Neural cell (in vitro differentiated cells): ENCODE results near the gene BST1. TPM values are rescaled to one million over a fixed set of nuclear protein-coding genes. Genes with fewer than 3 reads are reported as not detected.
A peak's percentile ranks its signal among the peaks of the same experiment; 100 is the strongest.

Experiments
- H2AFZ ChIP-seq: fragments of 200-600, 300-800 bp; sonication (generic), shearing (Covaris generic); 2 replicates; pipeline ENCODE4 v1.6.0; 2014; ENCODE audit warnings: low read depth, mild to moderate bottlenecking, antibody characterized with exemption, low read length, moderate library complexity
- H3F3A ChIP-seq: fragments of 200-600 bp; shearing (Covaris generic); 2 replicates; pipeline ENCODE4 v1.6.1; 2016; ENCODE audit warnings: mild to moderate bottlenecking, moderate library complexity, mixed read lengths, antibody characterized with exemption, low read length; ENCODE audit not compliant: insufficient read depth, poor library complexity, severe bottlenecking
- H3K27ac ChIP-seq: fragments of 200-600, 300-800 bp; sonication (generic), shearing (Covaris generic); 2 replicates; pipeline ENCODE4 v1.5.1; 2014; ENCODE audit warnings: mild to moderate bottlenecking, low read length, moderate library complexity
- H3K27me3 ChIP-seq: fragments of 300-800, 200-600 bp; sonication (generic), shearing (Covaris generic); 2 replicates; pipeline ENCODE4 v1.6.0; 2014; ENCODE audit warnings: mild to moderate bottlenecking, low read depth, low read length, moderate library complexity; ENCODE audit not compliant: insufficient read depth
- H3K36me3 ChIP-seq: fragments of 300-800, 200-600 bp; sonication (generic), shearing (Covaris generic); 2 replicates; pipeline ENCODE4 v1.5.1; 2014; ENCODE audit warnings: mild to moderate bottlenecking, antibody characterized with exemption, low read length, moderate library complexity; ENCODE audit not compliant: insufficient read depth
- H3K4me2 ChIP-seq: fragments of 300-800, 200-600 bp; sonication (generic), shearing (Covaris generic); 2 replicates; pipeline ENCODE4 v1.6.0; 2014; ENCODE audit warnings: mild to moderate bottlenecking, low read length
- H3K4me3 ChIP-seq: fragments of 300-800, 200-600 bp; sonication (generic), shearing (Covaris generic); 2 replicates; pipeline ENCODE4 v1.5.1; 2014; ENCODE audit warnings: mild to moderate bottlenecking, low read length, moderate library complexity
- H3K79me2 ChIP-seq: fragments of 200-600 bp; shearing (Covaris generic); replicated peaks from 2 replicates; pipeline ENCODE4 v1.6.0; 2014; ENCODE audit warnings: mild to moderate bottlenecking, low read length, moderate library complexity; ENCODE audit not compliant: insufficient read depth
- H3K9ac ChIP-seq: fragments of 300-800, 200-600 bp; sonication (generic), shearing (Covaris generic); 2 replicates; pipeline ENCODE4 v1.6.1; 2016; ENCODE audit warnings: mild to moderate bottlenecking, low read length, mixed read lengths
- H3K9me2 ChIP-seq: fragments of 200-600 bp; shearing (Covaris generic); 2 replicates; pipeline ENCODE4 v1.6.1; 2016; ENCODE audit warnings: mild to moderate bottlenecking, low read length, mixed read lengths; ENCODE audit not compliant: insufficient read depth
- H3K9me3 ChIP-seq: fragments of 200-600, 300-800 bp; sonication (generic), shearing (Covaris generic); 2 replicates; pipeline ENCODE4 v1.6.1; 2016; ENCODE audit warnings: mild to moderate bottlenecking, mixed run types, low read length, moderate library complexity, mixed read lengths
- H4K20me1 ChIP-seq: fragments of 200-600 bp; shearing (Covaris generic); 2 replicates; pipeline ENCODE4 v1.6.1; 2016; ENCODE audit warnings: mild to moderate bottlenecking, mixed run types; ENCODE audit not compliant: insufficient read depth
- EP300 ChIP-seq: fragments of 450-650 bp; conservative IDR thresholded peaks from 2 replicates; pipeline ENCODE4 v1.6.1; 2014; ENCODE audit warnings: antibody characterized with exemption, mild to moderate bottlenecking, moderate library complexity; ENCODE audit not compliant: poor library complexity, severe bottlenecking
- EZH2 ChIP-seq: fragments of 200-600, 300-800 bp; shearing (Covaris generic), sonication (generic); IDR thresholded peaks from 2 replicates; pipeline ENCODE4 v1.6.1; 2014; ENCODE audit warnings: antibody characterized with exemption, low read length, borderline replicate concordance, mild to moderate bottlenecking; ENCODE audit not compliant: insufficient read depth, poor library complexity, severe bottlenecking
- MXI1 ChIP-seq: fragments of 450-650 bp; conservative IDR thresholded peaks from 2 replicates; pipeline ENCODE4 v1.6.1; 2014; ENCODE audit warnings: antibody characterized with exemption, mild to moderate bottlenecking; ENCODE audit not compliant: poor library complexity, severe bottlenecking
- POLR2AphosphoS5 ChIP-seq: IDR thresholded peaks from 2 replicates; pipeline ENCODE4 v1.6.1; 2012
- RAD21 ChIP-seq: fragments of 450-650 bp; conservative IDR thresholded peaks from 2 replicates; pipeline ENCODE4 v1.6.1; 2014; ENCODE audit warnings: antibody characterized with exemption, mild to moderate bottlenecking, moderate library complexity
- SMC3 ChIP-seq: fragments of 450-650 bp; conservative IDR thresholded peaks from 2 replicates; pipeline ENCODE4 v1.6.1; 2014; ENCODE audit warnings: antibody characterized with exemption, mild to moderate bottlenecking, moderate library complexity; ENCODE audit not compliant: poor library complexity
- TAF1 ChIP-seq: IDR thresholded peaks from 2 replicates; pipeline ENCODE4 v1.6.1; 2012; ENCODE audit warnings: low read depth
- polyA plus RNA-seq: library from polyadenylated mRNA; depleted of rRNA; stranded (reverse); fragments of >200 nt; gene quantifications from 2 replicates; pipeline ENCODE4 v1.2.3, GENCODE V29; 2014
- TF ChIP-seq, protein P1 (sequence below): IDR thresholded peaks from 2 replicates; pipeline ENCODE4 v1.6.1; 2012; ENCODE audit warnings: borderline replicate concordance
- TF ChIP-seq, protein P2 (sequence below): fragments of 450-650 bp; IDR thresholded peaks from 2 replicates; pipeline ENCODE4 v1.5.1; 2014; ENCODE audit warnings: antibody characterized with exemption, mild to moderate bottlenecking, moderate library complexity; ENCODE audit not compliant: poor library complexity, severe bottlenecking

Gene BST1
- polyA plus RNA-seq, 1 donor from 2014 or later = 1.6 TPM

DNA sequence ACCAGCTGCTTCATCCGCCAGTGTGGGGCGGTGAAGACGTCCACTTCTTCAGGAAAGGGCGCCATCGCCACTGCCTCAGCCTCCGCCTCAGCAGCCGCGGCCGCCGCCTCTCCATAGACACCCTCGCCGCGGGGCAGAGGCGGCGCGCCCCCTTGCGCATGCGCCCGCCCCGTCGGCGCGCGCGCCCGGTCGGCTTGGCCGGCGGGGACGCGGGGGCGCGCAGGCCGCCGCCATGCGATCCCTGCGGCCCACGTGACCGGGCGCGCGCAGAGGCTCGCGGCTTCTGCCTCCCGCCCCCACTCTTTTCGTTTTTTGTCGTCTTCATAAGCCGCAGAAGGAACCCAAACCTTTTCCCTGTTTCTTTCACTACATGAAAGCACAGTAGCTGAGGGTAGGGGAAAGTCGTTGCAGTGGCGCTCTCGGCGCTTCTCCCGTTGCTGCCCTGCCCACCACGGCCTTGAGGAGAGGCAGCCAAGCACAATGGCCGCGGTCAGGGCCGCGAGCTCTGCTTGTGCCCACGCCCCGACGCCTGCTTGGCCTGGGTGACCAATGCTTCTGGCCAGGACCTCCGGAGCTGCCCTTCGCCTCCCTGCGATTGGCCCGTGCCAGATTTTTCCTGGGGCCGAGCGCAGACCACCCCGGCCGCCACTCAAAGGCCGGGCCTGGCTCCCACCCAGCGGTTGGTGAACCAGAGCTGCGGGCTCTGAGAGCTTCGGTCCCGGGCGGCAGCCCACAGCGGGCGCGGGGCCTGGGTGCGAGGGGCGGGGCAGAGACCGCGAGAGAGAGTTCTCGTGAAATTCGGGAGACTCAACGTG lies 47.4 kb upstream of the BST1 start, which contains the start of gene FBXL5:
TSS of gene FBXL5 (minus strand) at position 135 of the 815 bp plus-strand sequence. CDS start at position 65, 70 bp downstream.
- peak within 1 kb of the TSS; percentile 98 for H3K27ac ChIP-seq
- no peaks in the 10 kb centered on the region for H4K20me1 ChIP-seq
- H3F3A ChIP-seq = peaks cover 15% of the 10 kb centered on the region
- TF ChIP-seq EP300 (peak; percentile 18), SMC3 (no peak), MXI1 (peak; percentile 33), TAF1 (peak; percentile 65), RAD21 (peak; percentile 40), EZH2 (no peak), POLR2AphosphoS5 (peak; percentile 98)
- TF ChIP-seq, protein P1, sequence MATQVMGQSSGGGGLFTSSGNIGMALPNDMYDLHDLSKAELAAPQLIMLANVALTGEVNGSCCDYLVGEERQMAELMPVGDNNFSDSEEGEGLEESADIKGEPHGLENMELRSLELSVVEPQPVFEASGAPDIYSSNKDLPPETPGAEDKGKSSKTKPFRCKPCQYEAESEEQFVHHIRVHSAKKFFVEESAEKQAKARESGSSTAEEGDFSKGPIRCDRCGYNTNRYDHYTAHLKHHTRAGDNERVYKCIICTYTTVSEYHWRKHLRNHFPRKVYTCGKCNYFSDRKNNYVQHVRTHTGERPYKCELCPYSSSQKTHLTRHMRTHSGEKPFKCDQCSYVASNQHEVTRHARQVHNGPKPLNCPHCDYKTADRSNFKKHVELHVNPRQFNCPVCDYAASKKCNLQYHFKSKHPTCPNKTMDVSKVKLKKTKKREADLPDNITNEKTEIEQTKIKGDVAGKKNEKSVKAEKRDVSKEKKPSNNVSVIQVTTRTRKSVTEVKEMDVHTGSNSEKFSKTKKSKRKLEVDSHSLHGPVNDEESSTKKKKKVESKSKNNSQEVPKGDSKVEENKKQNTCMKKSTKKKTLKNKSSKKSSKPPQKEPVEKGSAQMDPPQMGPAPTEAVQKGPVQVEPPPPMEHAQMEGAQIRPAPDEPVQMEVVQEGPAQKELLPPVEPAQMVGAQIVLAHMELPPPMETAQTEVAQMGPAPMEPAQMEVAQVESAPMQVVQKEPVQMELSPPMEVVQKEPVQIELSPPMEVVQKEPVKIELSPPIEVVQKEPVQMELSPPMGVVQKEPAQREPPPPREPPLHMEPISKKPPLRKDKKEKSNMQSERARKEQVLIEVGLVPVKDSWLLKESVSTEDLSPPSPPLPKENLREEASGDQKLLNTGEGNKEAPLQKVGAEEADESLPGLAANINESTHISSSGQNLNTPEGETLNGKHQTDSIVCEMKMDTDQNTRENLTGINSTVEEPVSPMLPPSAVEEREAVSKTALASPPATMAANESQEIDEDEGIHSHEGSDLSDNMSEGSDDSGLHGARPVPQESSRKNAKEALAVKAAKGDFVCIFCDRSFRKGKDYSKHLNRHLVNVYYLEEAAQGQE = peak; percentile 61
- TF ChIP-seq, protein P2, sequence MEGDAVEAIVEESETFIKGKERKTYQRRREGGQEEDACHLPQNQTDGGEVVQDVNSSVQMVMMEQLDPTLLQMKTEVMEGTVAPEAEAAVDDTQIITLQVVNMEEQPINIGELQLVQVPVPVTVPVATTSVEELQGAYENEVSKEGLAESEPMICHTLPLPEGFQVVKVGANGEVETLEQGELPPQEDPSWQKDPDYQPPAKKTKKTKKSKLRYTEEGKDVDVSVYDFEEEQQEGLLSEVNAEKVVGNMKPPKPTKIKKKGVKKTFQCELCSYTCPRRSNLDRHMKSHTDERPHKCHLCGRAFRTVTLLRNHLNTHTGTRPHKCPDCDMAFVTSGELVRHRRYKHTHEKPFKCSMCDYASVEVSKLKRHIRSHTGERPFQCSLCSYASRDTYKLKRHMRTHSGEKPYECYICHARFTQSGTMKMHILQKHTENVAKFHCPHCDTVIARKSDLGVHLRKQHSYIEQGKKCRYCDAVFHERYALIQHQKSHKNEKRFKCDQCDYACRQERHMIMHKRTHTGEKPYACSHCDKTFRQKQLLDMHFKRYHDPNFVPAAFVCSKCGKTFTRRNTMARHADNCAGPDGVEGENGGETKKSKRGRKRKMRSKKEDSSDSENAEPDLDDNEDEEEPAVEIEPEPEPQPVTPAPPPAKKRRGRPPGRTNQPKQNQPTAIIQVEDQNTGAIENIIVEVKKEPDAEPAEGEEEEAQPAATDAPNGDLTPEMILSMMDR = peak; percentile 34
- peak within 1 kb of the TSS; percentile 82 for H3K4me3 ChIP-seq
- H3K9ac ChIP-seq = peak within 1 kb of the TSS; percentile 92
- peak within 1 kb of the TSS; percentile 97 for H2AFZ ChIP-seq
- no peaks in the 10 kb centered on the region for H3K27me3 ChIP-seq
- no peaks in the 10 kb centered on the region for H3K36me3 ChIP-seq
- no peaks in the 10 kb centered on the region for H3K9me2 ChIP-seq
- H3K79me2 ChIP-seq = peaks cover 38% of the 10 kb centered on the region
- peak within 1 kb of the TSS; percentile 99 for H3K4me2 ChIP-seq
- no peaks in the 10 kb centered on the region for H3K9me3 ChIP-seq

DNA sequence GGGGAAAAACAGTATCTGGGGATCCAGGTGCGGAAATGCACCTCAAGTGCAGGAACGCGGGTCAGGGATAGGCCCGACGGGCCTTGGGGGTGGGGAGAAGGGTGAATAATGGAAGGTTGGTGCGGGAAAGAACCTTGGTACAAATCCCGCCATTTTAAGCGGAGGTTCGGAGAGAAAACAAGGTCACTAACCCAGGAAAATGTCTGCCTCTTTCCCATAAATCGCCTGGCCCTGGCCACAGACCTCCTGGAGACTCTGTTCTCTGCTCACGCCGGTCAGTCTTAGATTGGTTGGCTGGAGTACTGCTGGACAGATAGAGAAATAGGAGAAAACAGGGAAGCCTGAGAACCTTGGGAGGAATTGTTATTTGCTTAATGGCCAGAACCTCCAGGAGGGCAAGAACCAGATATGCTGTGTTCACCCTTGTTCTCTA lies 46.8 kb upstream of the BST1 start:
- H2AFZ ChIP-seq = peak overlapping the region; percentile 97
- H4K20me1 ChIP-seq = no peaks in the 10 kb centered on the region

More for the DNA sequence above, 46.8 kb upstream of the BST1 start:
- peak overlapping the region; percentile 82 for H3K4me3 ChIP-seq
- no peaks in the 10 kb centered on the region for H3K9me3 ChIP-seq
- peak overlapping the region; percentile 92 for H3K9ac ChIP-seq
- no peaks in the 10 kb centered on the region for H3K36me3 ChIP-seq
- peaks cover 15% of the 10 kb centered on the region for H3F3A ChIP-seq
- H3K9me2 ChIP-seq = no peaks in the 10 kb centered on the region
- peak overlapping the region; percentile 98 for H3K27ac ChIP-seq
- H3K4me2 ChIP-seq = peak overlapping the region; percentile 69
- no peaks in the 10 kb centered on the region for H3K27me3 ChIP-seq
- peaks cover 32% of the 10 kb centered on the region for H3K79me2 ChIP-seq
- TF ChIP-seq, protein P2 = no peak
- TF ChIP-seq POLR2AphosphoS5 = no peak
- no peak for TF ChIP-seq EP300
- no peak for TF ChIP-seq SMC3
